Stimulated activated CD4-positive, alpha-beta T cell treated with anti-CD3 and anti-CD28 coated beads, Interleukin-4, amount 100 ng/mL, for 4 hours (primary cell): Measurements from ENCODE around the gene DCUN1D2.
"Not testable (repeated sequence)": the region's sequence is repeated elsewhere in the genome, so short reads cannot be mapped to it uniquely, and the experiment has no call there.

Source experiments
- DNase-seq, 2 experiments: peaks; one replicate each; pipeline ENCODE4 v3.0.0-alpha.2; 2020

Gene DCUN1D2

GRCh38 chr13:113464476-113464875, 26.0 kb downstream of the DCUN1D2 start:
- DNase-seq = no peak

- DNase-seq = no peak
Observed at GRCh38 chr13:113461022-113461751, 29.3 kb downstream of the DCUN1D2 start.

- no peak for DNase-seq
Observed at GRCh38 chr13:113460599-113460998, 29.9 kb downstream of the DCUN1D2 start.

GRCh38 chr13:113460064-113460555, 30.4 kb downstream of the DCUN1D2 start:
- DNase-seq = no peak

GRCh38 chr13:113458253-113459065, 32.1 kb downstream of the DCUN1D2 start:
- DNase-seq = no peak

GRCh38 chr13:113457510-113457909, 33.0 kb downstream of the DCUN1D2 start:
- DNase-seq = no peak

GRCh38 chr13:113456116-113456702, 34.3 kb downstream of the DCUN1D2 start:
- DNase-seq = no peak

- DNase-seq = no peak
Observed at GRCh38 chr13:113455384-113455783, 35.1 kb downstream of the DCUN1D2 start.

- no peak for DNase-seq
Observed at GRCh38 chr13:113454936-113455335, 35.6 kb downstream of the DCUN1D2 start.

- no peak for DNase-seq
Observed at GRCh38 chr13:113452942-113453901, 37.3 kb downstream of the DCUN1D2 start, which contains the start of gene ADPRHL1. ADPRHL1 (minus strand) TSS chr13:113453488; CDS start chr13:113453437, 51 bp downstream.

- no peak for DNase-seq
Observed at GRCh38 chr13:113452466-113452865, 38.0 kb downstream of the DCUN1D2 start.

- DNase-seq = no peak
Observed at GRCh38 chr13:113451951-113452421, 38.5 kb downstream of the DCUN1D2 start.

GRCh38 chr13:113450861-113451620, 39.5 kb downstream of the DCUN1D2 start:
- not testable (repeated sequence) for DNase-seq

- DNase-seq = not testable (repeated sequence)
Observed at GRCh38 chr13:113450348-113450744, 40.2 kb downstream of the DCUN1D2 start.

GRCh38 chr13:113449693-113450347, 40.7 kb downstream of the DCUN1D2 start:
- DNase-seq = no peak

GRCh38 chr13:113448885-113449692, 41.4 kb downstream of the DCUN1D2 start:
- DNase-seq = no peak

- DNase-seq = no peak
Observed at GRCh38 chr13:113448545-113448884, 42.0 kb downstream of the DCUN1D2 start.

- no peak for DNase-seq
Observed at GRCh38 chr13:113447596-113447995, 42.9 kb downstream of the DCUN1D2 start.

- DNase-seq = no peak
Observed at GRCh38 chr13:113446488-113446854, 44.0 kb downstream of the DCUN1D2 start.
